Large intestine (tissue), 3 donors: ENCODE measurements around the gene TBL1X. TPM values are rescaled to one million over a fixed set of nuclear protein-coding genes. Genes with fewer than 3 reads are reported as not detected.
"Not testable (repeated sequence)": the region's sequence is repeated elsewhere in the genome, so short reads cannot be mapped to it uniquely, and the experiment has no call there.

Experiments
- DNase-seq, 2 donors: peaks; one replicate each; pipeline versions ENCODE4 v3.0.0 to v3.0.0-alpha.2; 2013
- H3K27ac ChIP-seq: one replicate; pipeline ENCODE4 v1.5.1; 2013; ENCODE audit warnings: low read length
- H3K27me3 ChIP-seq: 2 replicates; pipeline ENCODE4 v1.6.1; 2013; ENCODE audit warnings: low read length; ENCODE audit not compliant: control insufficient read depth, insufficient read depth
- H3K36me3 ChIP-seq: 2 replicates; pipeline ENCODE4 v1.6.1; 2013; ENCODE audit warnings: low read length; ENCODE audit not compliant: control insufficient read depth, insufficient read depth
- H3K4me1 ChIP-seq: one replicate; pipeline ENCODE4 v1.6.1; 2013; ENCODE audit warnings: low read length; ENCODE audit not compliant: control insufficient read depth, insufficient read depth
- H3K4me3 ChIP-seq: one replicate; pipeline ENCODE4 v1.5.1; 2013; ENCODE audit warnings: low read length
- H3K9me3 ChIP-seq: one replicate; pipeline ENCODE4 v1.6.1; 2013; ENCODE audit warnings: mild to moderate bottlenecking, low read depth, low read length, moderate library complexity; ENCODE audit not compliant: control insufficient read depth
- WGBS: methylation state at CpG from one replicate; pipeline ENCODE4 v1.1.5; 2013; ENCODE audit warnings: low lambda C conversion rate; ENCODE audit not compliant: insufficient coverage; 5-methylcytosine and 5-hydroxymethylcytosine counted together
- polyA plus RNA-seq: library from polyadenylated mRNA; unstranded; fragments of 120-200 nt; gene quantifications from one replicate; pipeline ENCODE4 v1.2.1, GENCODE V29; 2013

TBL1X gene
- polyA plus RNA-seq, 1 donor, result 9.6 TPM

GRCh38 chrX:9434051-9434550 lies 30.8 kb upstream of the TBL1X start:
- Histone ChIP-seq H3K27ac (no peak overlapping the region), H3K27me3 (no peaks in the 10 kb centered on the region), H3K36me3 (no peaks in the 10 kb centered on the region), H3K4me1 (no peaks in the 10 kb centered on the region), H3K9me3 (no peaks in the 10 kb centered on the region), H3K4me3 (no peak overlapping the region)
- DNase-seq, result no peak
- WGBS, result no CpG with 5 or more reads among the region's 3 CpGs

GRCh38 chrX:9435086-9435485 lies 29.8 kb upstream of the TBL1X start:
- no CpG with 5 or more reads among the region's 2 CpGs for WGBS

DNA sequence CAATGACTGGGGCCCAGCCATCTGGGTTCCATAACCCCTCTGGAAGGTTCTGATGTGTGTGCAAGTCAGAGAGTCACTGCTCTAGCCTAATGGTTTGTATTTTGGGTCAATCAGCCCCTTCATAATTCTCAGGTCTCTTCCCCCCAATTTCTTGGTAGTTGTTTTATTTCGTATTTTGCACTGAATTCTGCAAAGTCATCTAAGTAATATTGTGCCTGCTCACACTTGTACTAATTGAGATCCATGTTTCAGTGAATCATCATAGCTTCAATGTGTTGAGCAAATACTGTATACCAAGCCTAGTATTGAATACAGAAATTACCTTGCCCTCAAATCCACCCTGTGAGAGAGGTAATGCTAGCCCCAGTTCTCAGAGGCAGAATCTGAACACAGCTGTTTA lies 28.0 kb upstream of the TBL1X start:
- WGBS, result 100% methylated on average over 1 of the region's 1 CpG
- Histone ChIP-seq H3K4me3 (no peak overlapping the region), H3K4me1 (no peaks in the 10 kb centered on the region), H3K27ac (no peak overlapping the region), H3K9me3 (no peaks in the 10 kb centered on the region), H3K36me3 (no peaks in the 10 kb centered on the region), H3K27me3 (no peaks in the 10 kb centered on the region)
- no peak for DNase-seq

More at GRCh38 chrX:9435086-9435485, 29.8 kb upstream of the TBL1X start:
- not testable (repeated sequence) for H3K36me3 ChIP-seq, H3K27me3 ChIP-seq, H3K4me3 ChIP-seq, H3K9me3 ChIP-seq, H3K4me1 ChIP-seq, H3K27ac ChIP-seq, DNase-seq

GRCh38 chrX:9438933-9439494 lies 25.8 kb upstream of the TBL1X start:
- no peaks in the 10 kb centered on the region for H3K4me1 ChIP-seq
- no peaks in the 10 kb centered on the region for H3K27me3 ChIP-seq
- H3K4me3 ChIP-seq, result no peak overlapping the region
- no peaks in the 10 kb centered on the region for H3K36me3 ChIP-seq
- no CpG with 5 or more reads among the region's 3 CpGs for WGBS
- DNase-seq, result no peak
- H3K27ac ChIP-seq, result no peak overlapping the region
- H3K9me3 ChIP-seq, result no peaks in the 10 kb centered on the region

GRCh38 chrX:9440116-9440844 lies 24.6 kb upstream of the TBL1X start:
- no peak for DNase-seq
- no peaks in the 10 kb centered on the region for H3K9me3 ChIP-seq
- WGBS, result no CpG with 5 or more reads among the region's 3 CpGs

DNA sequence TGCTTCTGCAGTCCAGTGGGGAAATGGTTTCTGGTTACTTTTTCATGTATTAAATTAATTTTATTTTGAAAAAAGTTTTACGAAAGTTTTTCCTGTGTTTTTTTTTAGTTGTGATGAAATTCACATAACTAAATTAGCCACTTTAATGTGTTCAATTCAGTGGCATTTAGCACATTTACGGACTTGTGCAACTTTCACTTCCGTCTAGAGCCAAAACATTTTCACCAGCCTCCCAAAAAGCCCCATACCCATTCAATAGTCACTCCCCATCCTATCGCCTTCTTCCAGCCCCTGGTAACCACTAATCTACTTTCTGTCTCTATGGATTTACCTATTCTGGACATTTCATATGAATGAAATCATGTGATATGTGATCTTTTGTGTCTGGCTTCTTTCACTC lies 22.8 kb upstream of the TBL1X start:
- no peak overlapping the region for H3K4me3 ChIP-seq
- no peaks in the 10 kb centered on the region for H3K4me1 ChIP-seq
- no peaks in the 10 kb centered on the region for H3K9me3 ChIP-seq
- no peak for DNase-seq
- H3K36me3 ChIP-seq, result no peaks in the 10 kb centered on the region
- no CpG with 5 or more reads among the region's 4 CpGs for WGBS
- no peak overlapping the region for H3K27ac ChIP-seq
- no peaks in the 10 kb centered on the region for H3K27me3 ChIP-seq

More at GRCh38 chrX:9440116-9440844, 24.6 kb upstream of the TBL1X start:
- Histone ChIP-seq H3K27me3 (no peaks in the 10 kb centered on the region), H3K4me1 (no peaks in the 10 kb centered on the region), H3K36me3 (no peaks in the 10 kb centered on the region), H3K27ac (no peak overlapping the region), H3K4me3 (no peak overlapping the region)

- H3K9me3 ChIP-seq, result no peaks in the 10 kb centered on the region
- no peaks in the 10 kb centered on the region for H3K36me3 ChIP-seq
- H3K27me3 ChIP-seq, result no peaks in the 10 kb centered on the region
- no CpG with 5 or more reads among the region's 20 CpGs for WGBS
- no peak overlapping the region for H3K27ac ChIP-seq
- DNase-seq, result no peak
- H3K4me1 ChIP-seq, result no peaks in the 10 kb centered on the region
- no peak overlapping the region for H3K4me3 ChIP-seq
Observed at GRCh38 chrX:9443327-9443726, 21.5 kb upstream of the TBL1X start.

DNA sequence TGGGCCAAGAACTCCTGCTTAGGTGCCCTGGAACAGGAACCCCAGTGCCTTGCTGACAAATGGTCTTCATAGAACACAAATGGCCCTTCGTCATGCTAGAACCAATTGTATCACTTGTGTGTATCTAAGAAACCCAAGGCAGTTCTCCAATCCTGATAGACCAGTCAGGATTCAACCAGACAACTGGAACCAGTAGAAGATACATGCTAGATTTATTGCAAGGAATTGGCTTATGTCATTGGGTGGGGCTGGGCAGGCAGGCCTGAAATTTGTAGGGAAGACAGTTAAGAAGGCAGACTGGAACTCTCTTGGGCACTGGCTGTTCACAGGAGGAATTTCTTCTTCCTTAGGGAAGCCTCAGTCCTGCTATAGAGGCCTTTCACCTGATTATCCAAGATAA lies 17.0 kb upstream of the TBL1X start:
- no peak for DNase-seq
- H3K4me3 ChIP-seq, result no peak overlapping the region
- no peaks in the 10 kb centered on the region for H3K36me3 ChIP-seq
- H3K27ac ChIP-seq, result no peak overlapping the region
- H3K4me1 ChIP-seq, result no peaks in the 10 kb centered on the region
- no CpG with 5 or more reads among the region's 1 CpG for WGBS
- no peaks in the 10 kb centered on the region for H3K9me3 ChIP-seq
- H3K27me3 ChIP-seq, result no peaks in the 10 kb centered on the region

DNA sequence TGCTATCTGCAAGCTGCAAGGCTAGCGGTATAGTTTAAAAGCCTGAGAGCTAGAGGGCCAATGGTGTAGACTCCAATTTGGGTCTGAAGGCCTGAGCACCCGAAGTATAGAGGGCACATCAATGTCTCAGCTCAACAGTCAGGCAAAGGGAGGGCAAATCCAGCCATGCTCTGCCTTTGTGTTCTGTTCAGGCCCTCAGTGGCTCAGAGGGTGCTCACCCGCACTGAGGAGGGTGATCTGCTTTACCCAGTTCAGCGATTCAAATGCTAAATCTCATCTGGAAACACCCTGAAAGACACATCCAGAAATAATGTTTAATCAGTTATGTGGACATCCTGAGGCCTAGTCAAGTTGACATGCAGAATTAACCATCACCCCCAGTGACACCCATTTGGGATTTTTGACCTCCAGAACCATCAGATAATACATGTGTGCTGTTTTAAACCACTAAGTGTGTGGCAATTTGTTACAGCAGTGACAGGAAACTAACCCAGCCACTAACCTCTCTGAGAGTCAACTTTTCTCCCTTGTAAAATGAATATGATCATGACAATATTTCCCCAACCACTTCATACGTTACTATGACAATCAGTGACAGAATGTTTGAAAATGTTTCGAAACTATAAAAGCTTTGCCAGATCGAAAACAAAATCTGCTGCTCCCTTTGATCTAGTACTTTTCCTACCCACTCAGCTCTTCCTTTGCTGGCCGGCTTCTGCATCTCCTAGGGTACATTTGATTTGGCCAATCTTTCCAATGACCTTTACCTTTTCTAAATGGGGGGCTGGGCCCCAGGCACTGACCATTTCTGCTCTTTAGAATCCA lies 8.4 kb upstream of the TBL1X start:
- H3K9me3 ChIP-seq, result no peaks in the 10 kb centered on the region

GRCh38 chrX:9458034-9458433 lies 6.8 kb upstream of the TBL1X start:
- not testable (repeated sequence) for H3K27me3 ChIP-seq, H3K27ac ChIP-seq, H3K4me1 ChIP-seq, H3K9me3 ChIP-seq, H3K4me3 ChIP-seq, DNase-seq, H3K36me3 ChIP-seq
- WGBS, result no CpG with 5 or more reads among the region's 12 CpGs

More for the DNA sequence above, 8.4 kb upstream of the TBL1X start:
- no CpG with 5 or more reads among the region's 8 CpGs for WGBS
- Histone ChIP-seq H3K27ac (no peak overlapping the region), H3K4me3 (no peak overlapping the region), H3K27me3 (no peaks in the 10 kb centered on the region), H3K36me3 (no peaks in the 10 kb centered on the region), H3K4me1 (no peaks in the 10 kb centered on the region)
- no peak for DNase-seq
